ENCODE data around the gene FAM81A.
"Not testable (repeated sequence)": the region's sequence is repeated elsewhere in the genome, so short reads cannot be mapped to it uniquely, and the experiment has no call there.

FAM81A gene

GRCh38 chr15:59424616-59425015, 13.4 kb upstream of the FAM81A start:
- in situ Hi-C loops (cut with MboI; ENCODE audit: low sequenced_read_pairs), result no loop called here

- in situ Hi-C loops (cut with MboI; ENCODE audit: low sequenced_read_pairs), result not testable (repeated sequence)
Measured at GRCh38 chr15:59428898-59429297, 9.1 kb upstream of the FAM81A start.

GRCh38 chr15:59432389-59432788, 5.6 kb upstream of the FAM81A start:
- in situ Hi-C loops (cut with MboI; ENCODE audit: low sequenced_read_pairs), result no loop called here

- in situ Hi-C loops (cut with MboI; ENCODE audit: low sequenced_read_pairs), result no loop called here
Measured at GRCh38 chr15:59434481-59434880, 3.5 kb upstream of the FAM81A start.

- in situ Hi-C loops (cut with MboI; ENCODE audit: low sequenced_read_pairs), result no loop called here
Measured at GRCh38 chr15:59436774-59437141, 1.2 kb upstream of the FAM81A start.

- in situ Hi-C loops (cut with MboI; ENCODE audit: low sequenced_read_pairs), result no loop called here
Measured at GRCh38 chr15:59437142-59437816, 707 bp upstream of the FAM81A start.

GRCh38 chr15:59438625-59439290, 772 bp downstream of the FAM81A start:
- in situ Hi-C loops (cut with MboI; ENCODE audit: low sequenced_read_pairs), result no loop called here

- in situ Hi-C loops (cut with MboI; ENCODE audit: low sequenced_read_pairs), result no loop called here
Measured at GRCh38 chr15:59439576-59439975, 1.6 kb downstream of the FAM81A start.

GRCh38 chr15:59443341-59444072, 5.5 kb downstream of the FAM81A start:
- in situ Hi-C loops (cut with MboI; ENCODE audit: low sequenced_read_pairs), result no loop called here

- in situ Hi-C loops (cut with MboI; ENCODE audit: low sequenced_read_pairs), result no loop called here
Measured at GRCh38 chr15:59444081-59444835, 6.3 kb downstream of the FAM81A start.

- in situ Hi-C loops (cut with MboI; ENCODE audit: low sequenced_read_pairs), result no loop called here
Measured at GRCh38 chr15:59444980-59445545, 7.1 kb downstream of the FAM81A start.

GRCh38 chr15:59446232-59446957, 8.4 kb downstream of the FAM81A start:
- in situ Hi-C loops (cut with MboI; ENCODE audit: low sequenced_read_pairs), result no loop called here

GRCh38 chr15:59447367-59447766, 9.4 kb downstream of the FAM81A start:
- in situ Hi-C loops (cut with MboI; ENCODE audit: low sequenced_read_pairs), result no loop called here

GRCh38 chr15:59448871-59449270, 10.9 kb downstream of the FAM81A start:
- in situ Hi-C loops (cut with MboI; ENCODE audit: low sequenced_read_pairs), result no loop called here

- in situ Hi-C loops (cut with MboI; ENCODE audit: low sequenced_read_pairs), result no loop called here
Measured at GRCh38 chr15:59453474-59454215, 15.7 kb downstream of the FAM81A start.

- in situ Hi-C loops (cut with MboI; ENCODE audit: low sequenced_read_pairs), result no loop called here
Measured at GRCh38 chr15:59456114-59456513, 18.1 kb downstream of the FAM81A start.

- in situ Hi-C loops (cut with MboI; ENCODE audit: low sequenced_read_pairs), result no loop called here
Measured at GRCh38 chr15:59457103-59457502, 19.1 kb downstream of the FAM81A start.

- in situ Hi-C loops (cut with MboI; ENCODE audit: low sequenced_read_pairs), result no loop called here
Measured at GRCh38 chr15:59461521-59461920, 23.5 kb downstream of the FAM81A start.

- in situ Hi-C loops (cut with MboI; ENCODE audit: low sequenced_read_pairs), result no loop called here
Measured at GRCh38 chr15:59473226-59473625, 35.2 kb downstream of the FAM81A start.

GRCh38 chr15:59475161-59475560, 37.2 kb downstream of the FAM81A start:
- in situ Hi-C loops (cut with MboI; ENCODE audit: low sequenced_read_pairs), result not testable (repeated sequence)
